HCEC 1CT (cell line): Measurements from ENCODE around the gene AGT.
"Not testable (repeated sequence)": the region's sequence is repeated elsewhere in the genome, so short reads cannot be mapped to it uniquely, and the experiment has no call there.

Experiments
- DNase-seq: peaks from one replicate; pipeline ENCODE4 v3.0.0-alpha.2; 2017

AGT gene

GRCh38 chr1:230684998-230685397, 28.9 kb downstream of the AGT start:
- DNase-seq, result no peak

- DNase-seq, result no peak
Measured at GRCh38 chr1:230684146-230684545, 29.8 kb downstream of the AGT start.

- peak; percentile 80 for DNase-seq
Measured at GRCh38 chr1:230682882-230683610, 30.9 kb downstream of the AGT start.

GRCh38 chr1:230682274-230682673, 31.6 kb downstream of the AGT start:
- DNase-seq, result no peak

- peak; percentile 64 for DNase-seq
Measured at GRCh38 chr1:230681599-230681998, 32.3 kb downstream of the AGT start.

GRCh38 chr1:230680300-230681025, 33.5 kb downstream of the AGT start:
- DNase-seq, result no peak

- DNase-seq, result no peak
Measured at GRCh38 chr1:230679825-230680224, 34.1 kb downstream of the AGT start.

GRCh38 chr1:230679192-230679591, 34.7 kb downstream of the AGT start:
- no peak for DNase-seq

GRCh38 chr1:230677200-230677599, 36.7 kb downstream of the AGT start:
- no peak for DNase-seq

- no peak for DNase-seq
Measured at GRCh38 chr1:230674581-230674980, 39.3 kb downstream of the AGT start.

GRCh38 chr1:230669543-230669942, 44.4 kb downstream of the AGT start:
- DNase-seq, result no peak

GRCh38 chr1:230668227-230668626, 45.7 kb downstream of the AGT start:
- no peak for DNase-seq

GRCh38 chr1:230661976-230662375, 51.9 kb downstream of the AGT start:
- DNase-seq, result no peak

GRCh38 chr1:230658691-230659090, 55.2 kb downstream of the AGT start:
- peak; percentile 3 for DNase-seq

GRCh38 chr1:230658103-230658502, 55.8 kb downstream of the AGT start:
- not testable (repeated sequence) for DNase-seq

GRCh38 chr1:230656719-230657118, 57.2 kb downstream of the AGT start:
- not testable (repeated sequence) for DNase-seq
